ENCODE data around the gene SECISBP2L. TPM values are rescaled to one million over a fixed set of nuclear protein-coding genes. Genes with fewer than 3 reads are reported as not detected.

SECISBP2L gene
- total RNA-seq, 1 donor from 2014 or later, result 44.0 TPM

DNA sequence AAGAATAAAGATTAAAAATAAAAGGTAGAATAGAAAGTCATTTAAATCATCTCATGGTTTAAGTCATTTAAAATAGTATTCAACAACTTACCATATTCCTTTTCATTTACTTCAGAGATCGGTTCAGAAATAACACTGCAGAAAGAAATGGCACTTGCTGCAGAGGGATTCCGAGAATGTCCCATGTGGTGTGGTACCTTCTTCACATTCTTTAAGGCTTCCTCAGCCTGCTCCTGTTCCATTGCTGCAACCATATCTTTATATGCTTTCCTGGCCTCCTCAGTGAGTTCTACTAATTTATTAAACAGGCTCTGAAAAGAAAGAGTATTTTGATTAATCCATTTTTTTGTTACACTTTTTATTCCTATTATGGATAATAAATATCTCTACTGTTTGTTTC lies 50.0 kb downstream of the SECISBP2L start:
- TF ChIP-seq EZH2phosphoT487 (IDR thresholded peaks at IDR 0.05) (no peak), EZH2 (IDR thresholded peaks at IDR 0.05) (no peak)
- TF ChIP-seq, protein P1, sequence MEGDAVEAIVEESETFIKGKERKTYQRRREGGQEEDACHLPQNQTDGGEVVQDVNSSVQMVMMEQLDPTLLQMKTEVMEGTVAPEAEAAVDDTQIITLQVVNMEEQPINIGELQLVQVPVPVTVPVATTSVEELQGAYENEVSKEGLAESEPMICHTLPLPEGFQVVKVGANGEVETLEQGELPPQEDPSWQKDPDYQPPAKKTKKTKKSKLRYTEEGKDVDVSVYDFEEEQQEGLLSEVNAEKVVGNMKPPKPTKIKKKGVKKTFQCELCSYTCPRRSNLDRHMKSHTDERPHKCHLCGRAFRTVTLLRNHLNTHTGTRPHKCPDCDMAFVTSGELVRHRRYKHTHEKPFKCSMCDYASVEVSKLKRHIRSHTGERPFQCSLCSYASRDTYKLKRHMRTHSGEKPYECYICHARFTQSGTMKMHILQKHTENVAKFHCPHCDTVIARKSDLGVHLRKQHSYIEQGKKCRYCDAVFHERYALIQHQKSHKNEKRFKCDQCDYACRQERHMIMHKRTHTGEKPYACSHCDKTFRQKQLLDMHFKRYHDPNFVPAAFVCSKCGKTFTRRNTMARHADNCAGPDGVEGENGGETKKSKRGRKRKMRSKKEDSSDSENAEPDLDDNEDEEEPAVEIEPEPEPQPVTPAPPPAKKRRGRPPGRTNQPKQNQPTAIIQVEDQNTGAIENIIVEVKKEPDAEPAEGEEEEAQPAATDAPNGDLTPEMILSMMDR (IDR thresholded peaks at IDR 0.05), result no peak
- Mint-ChIP-seq H3K9me3 (no peaks in the 10 kb centered on the region), H3K4me1 (no peaks in the 10 kb centered on the region), H3K27ac (no peak overlapping the region), H3K27me3 (ENCODE audit: insufficient read depth, low read depth) (no peaks in the 10 kb centered on the region), H3K4me3 (no peak overlapping the region), H3K36me3 (peaks cover 30% of the 10 kb centered on the region)
- no peak for DNase-seq (ENCODE audit: low spot score)
- no peak overlapping the region for H3K4me3 ChIP-seq
- peaks cover 10% of the 10 kb centered on the region for H3K36me3 ChIP-seq
- no peaks in the 10 kb centered on the region for H3K79me2 ChIP-seq (ENCODE audit: low read depth)
- H2AFZ ChIP-seq (replicated peaks), result no peak overlapping the region
- H3K9ac ChIP-seq, result no peak overlapping the region
- H3K4me1 ChIP-seq, result no peaks in the 10 kb centered on the region
- H3F3A ChIP-seq (ENCODE audit: low read depth), result no peaks in the 10 kb centered on the region
- no peaks in the 10 kb centered on the region for H3K9me3 ChIP-seq (ENCODE audit: low read depth)
- no peak overlapping the region for H3K27ac ChIP-seq
- no peak overlapping the region for H3K4me2 ChIP-seq
- H4K20me1 ChIP-seq (ENCODE audit: low read depth), result no peaks in the 10 kb centered on the region
- H3K27me3 ChIP-seq, result no peaks in the 10 kb centered on the region

DNA sequence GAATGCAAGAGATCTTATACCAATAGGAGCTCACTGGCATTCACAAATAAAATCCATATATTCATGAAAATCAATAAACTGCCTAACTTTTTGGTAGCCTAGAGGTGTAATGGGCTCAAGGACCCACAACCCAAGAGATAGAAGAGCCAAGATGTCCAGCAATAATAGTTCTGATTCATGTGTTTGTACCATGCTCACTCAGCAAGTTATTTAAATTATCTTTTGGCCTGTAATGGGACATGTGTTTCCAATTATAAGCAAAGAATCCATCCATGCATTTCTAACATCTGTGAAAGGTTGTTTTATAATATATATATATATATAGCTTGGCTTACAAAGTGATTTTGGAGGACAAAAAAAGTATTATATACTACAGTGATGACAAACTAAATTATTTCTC lies 52.9 kb downstream of the SECISBP2L start:
- Mint-ChIP-seq H3K36me3 (peaks cover 28% of the 10 kb centered on the region), H3K4me1 (no peaks in the 10 kb centered on the region), H3K27ac (no peak overlapping the region), H3K9me3 (no peaks in the 10 kb centered on the region), H3K27me3 (ENCODE audit: insufficient read depth, low read depth) (no peaks in the 10 kb centered on the region), H3K4me3 (no peak overlapping the region)
- no peak overlapping the region for H3K9ac ChIP-seq
- TF ChIP-seq, protein P1 (IDR thresholded peaks at IDR 0.05), result no peak
- TF ChIP-seq EZH2 (IDR thresholded peaks at IDR 0.05), result no peak
- no peak for TF ChIP-seq EZH2phosphoT487 (IDR thresholded peaks at IDR 0.05)
- peaks cover 8% of the 10 kb centered on the region for H3K36me3 ChIP-seq
- no peaks in the 10 kb centered on the region for H3K27me3 ChIP-seq
- no peaks in the 10 kb centered on the region for H3K4me1 ChIP-seq
- no peaks in the 10 kb centered on the region for H3K9me3 ChIP-seq (ENCODE audit: low read depth)
- no peaks in the 10 kb centered on the region for H3K79me2 ChIP-seq (ENCODE audit: low read depth)
- H3F3A ChIP-seq (ENCODE audit: low read depth), result no peaks in the 10 kb centered on the region
- H2AFZ ChIP-seq (replicated peaks), result no peak overlapping the region
- no peak overlapping the region for H3K27ac ChIP-seq
- H3K4me2 ChIP-seq, result no peak overlapping the region
- no peaks in the 10 kb centered on the region for H4K20me1 ChIP-seq (ENCODE audit: low read depth)
- H3K4me3 ChIP-seq, result no peak overlapping the region
- no peak for DNase-seq (ENCODE audit: low spot score)

GRCh38 chr15:48992545-48992944 lies 53.7 kb downstream of the SECISBP2L start:
- H3K27me3 ChIP-seq, result no peaks in the 10 kb centered on the region
- Mint-ChIP-seq H3K9me3 (no peaks in the 10 kb centered on the region), H3K27ac (no peak overlapping the region), H3K36me3 (peaks cover 28% of the 10 kb centered on the region), H3K27me3 (ENCODE audit: insufficient read depth, low read depth) (no peaks in the 10 kb centered on the region), H3K4me1 (no peaks in the 10 kb centered on the region), H3K4me3 (no peak overlapping the region)
- TF ChIP-seq EZH2 (IDR thresholded peaks at IDR 0.05) (no peak), EZH2phosphoT487 (IDR thresholded peaks at IDR 0.05) (no peak)
- TF ChIP-seq, protein P1 (IDR thresholded peaks at IDR 0.05), result no peak
- H3K9ac ChIP-seq, result no peak overlapping the region
- H3K4me3 ChIP-seq, result no peak overlapping the region
- no peak overlapping the region for H2AFZ ChIP-seq (replicated peaks)
- no peaks in the 10 kb centered on the region for H3K79me2 ChIP-seq (ENCODE audit: low read depth)
- no peaks in the 10 kb centered on the region for H3K4me1 ChIP-seq
- no peak for DNase-seq (ENCODE audit: low spot score)
- no peak overlapping the region for H3K27ac ChIP-seq
- H3K36me3 ChIP-seq, result peaks cover 6% of the 10 kb centered on the region
- no peaks in the 10 kb centered on the region for H3F3A ChIP-seq (ENCODE audit: low read depth)
- H4K20me1 ChIP-seq (ENCODE audit: low read depth), result no peaks in the 10 kb centered on the region
- H3K9me3 ChIP-seq (ENCODE audit: low read depth), result no peaks in the 10 kb centered on the region
- H3K4me2 ChIP-seq, result no peak overlapping the region

Measured in neural progenitor cell (in vitro differentiated cells).